Activated CD4-positive, alpha-beta T cell treated with anti-CD3 and anti-CD28 coated beads, Interleukin-2, Interleukin-4, amounts not matched to agents 100 ng/mL and 50 ng/mL, durations not matched to agents 16 hours and 8 hours (primary cell): ENCODE results near the gene FGF14.

Source experiments
- DNase-seq: peaks from one replicate; pipeline ENCODE4 v3.0.0-alpha.2; 2020; ENCODE audit warnings: low spot score

FGF14 gene

GRCh38 chr13:101728021-101728420 is 673.8 kb downstream of the FGF14 start:
- no peak for DNase-seq

- no peak for DNase-seq
Measured at GRCh38 chr13:101727118-101727517, 674.7 kb downstream of the FGF14 start.

GRCh38 chr13:101726681-101727080 is 675.2 kb downstream of the FGF14 start:
- no peak for DNase-seq

DNA sequence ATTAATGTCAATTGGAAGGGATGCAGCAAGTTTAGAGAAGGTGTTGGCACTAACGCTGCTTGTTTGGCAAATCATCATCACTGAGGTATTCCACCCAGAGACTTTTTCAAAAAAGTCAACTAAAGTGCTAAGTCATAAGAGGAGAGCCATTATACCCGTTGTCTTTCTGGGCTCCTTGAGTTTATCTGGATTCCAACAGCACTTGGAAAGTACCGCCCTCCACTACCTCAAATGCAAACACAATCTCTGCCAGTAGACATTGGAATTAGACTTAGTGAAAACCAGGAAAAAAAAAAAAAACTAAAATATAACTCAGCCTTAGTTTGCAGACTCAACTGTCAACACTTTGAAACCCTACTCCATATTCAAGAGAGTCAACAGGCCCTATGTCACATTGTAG is 683.4 kb downstream of the FGF14 start:
- no peak for DNase-seq

DNA sequence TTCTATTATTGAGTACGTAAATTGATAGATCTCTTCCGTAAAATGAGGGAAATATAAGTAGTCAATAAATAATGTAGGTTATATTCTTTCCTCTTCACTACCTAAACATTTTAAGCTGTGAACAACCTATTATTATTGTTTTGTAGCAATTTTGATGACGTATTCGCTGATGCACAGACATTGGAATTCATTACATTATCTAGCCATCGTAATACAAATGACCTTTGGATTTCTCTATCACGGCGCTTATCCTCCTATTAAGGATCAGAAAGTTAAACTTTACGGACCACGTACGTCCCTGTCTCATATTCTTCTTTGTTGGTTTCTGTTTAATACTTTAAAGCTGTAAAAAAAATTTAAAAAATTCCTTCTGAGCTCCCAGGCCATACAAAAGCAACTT is 684.5 kb downstream of the FGF14 start:
- no peak for DNase-seq

- DNase-seq: no peak
Measured at GRCh38 chr13:101714195-101714594, 687.7 kb downstream of the FGF14 start.

DNA sequence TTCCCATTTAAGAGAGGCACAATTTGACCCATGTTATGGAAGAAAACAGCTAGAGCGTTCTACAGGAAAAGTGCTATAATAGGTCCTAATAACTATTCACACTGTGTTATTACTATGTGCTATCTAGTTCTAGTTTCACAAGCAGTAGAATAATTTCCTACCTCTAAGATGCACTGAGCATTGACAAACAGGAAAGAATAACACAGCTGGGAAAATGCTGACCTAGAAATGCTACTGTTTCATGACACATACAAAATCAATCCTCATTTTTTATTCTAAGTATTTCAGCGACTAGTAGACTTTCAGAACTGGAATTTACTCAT is 689.9 kb downstream of the FGF14 start:
- DNase-seq: no peak

DNA sequence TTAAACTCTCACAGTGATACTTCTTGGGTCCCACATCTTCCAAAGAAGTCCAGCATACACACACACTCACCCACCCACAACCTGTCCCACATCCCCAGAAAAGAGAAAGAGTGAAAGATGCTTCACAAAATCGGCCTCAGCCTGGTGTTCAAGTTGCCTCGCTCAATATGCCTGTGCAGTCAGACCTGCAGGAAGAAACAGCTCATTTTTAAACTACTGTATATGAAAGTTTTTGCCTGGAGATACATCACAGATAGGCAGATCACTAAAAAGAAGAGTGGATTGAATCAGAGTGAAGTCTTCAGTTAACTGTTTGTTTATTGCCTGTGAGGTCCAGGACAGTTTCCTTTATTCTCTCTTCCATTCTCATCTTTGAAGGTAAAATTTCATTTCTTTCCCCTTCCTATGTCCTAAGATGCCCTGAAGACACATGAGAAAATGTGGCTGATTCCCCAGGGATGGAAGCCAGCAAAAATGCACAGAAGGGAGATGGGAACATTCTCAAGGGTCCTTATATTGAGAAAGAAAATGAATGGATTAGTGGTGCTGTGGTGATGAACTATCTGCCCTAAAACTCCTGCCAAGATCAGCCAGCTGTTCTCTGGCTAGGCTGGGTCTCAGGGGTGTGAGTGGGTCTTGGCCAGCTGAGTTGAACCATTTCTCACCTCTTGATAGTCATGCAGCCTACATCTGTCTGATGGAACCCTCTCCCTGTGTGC is 690.4 kb downstream of the FGF14 start:
- no peak for DNase-seq

DNA sequence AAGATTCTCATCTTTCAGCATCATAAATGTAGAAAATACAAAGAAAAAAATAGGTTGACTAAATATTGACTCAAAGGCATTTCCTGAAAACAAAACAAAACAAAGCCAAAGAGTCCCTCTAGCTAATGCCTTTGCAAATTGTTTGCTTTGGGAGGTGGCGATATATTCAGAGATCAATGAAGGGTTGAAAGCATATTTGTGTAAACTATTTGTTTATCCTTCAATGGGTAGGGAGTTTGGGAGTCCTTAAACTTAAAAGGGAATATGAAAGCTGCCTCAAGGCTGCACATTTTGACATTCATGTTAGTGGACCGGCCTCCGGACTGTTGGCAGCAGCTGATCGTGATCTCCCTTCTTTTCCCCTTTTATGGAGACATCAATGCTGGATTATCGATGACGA is 691.9 kb downstream of the FGF14 start:
- DNase-seq: no peak

GRCh38 chr13:101708115-101708514 is 693.7 kb downstream of the FGF14 start:
- DNase-seq: no peak

GRCh38 chr13:101707659-101708058 is 694.2 kb downstream of the FGF14 start:
- DNase-seq: no peak

DNA sequence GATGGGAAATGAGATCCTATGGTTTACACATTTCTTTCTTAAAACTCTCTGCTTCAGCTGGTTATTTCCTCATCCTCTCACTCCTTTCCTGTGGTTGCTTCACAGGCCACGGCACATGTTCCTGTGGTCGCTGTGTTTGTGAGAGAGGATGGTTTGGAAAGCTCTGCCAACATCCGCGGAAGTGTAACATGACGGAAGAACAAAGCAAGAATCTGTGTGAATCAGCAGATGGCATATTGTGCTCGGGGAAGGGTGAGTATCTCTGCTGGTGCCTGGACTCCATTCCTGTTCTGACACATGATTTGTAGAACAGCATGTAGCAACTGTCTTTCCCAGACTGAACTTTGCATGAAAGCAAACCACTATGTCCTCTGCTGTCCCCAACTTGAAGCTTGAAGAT is 695.2 kb downstream of the FGF14 start:
- DNase-seq: peak; percentile 6

DNA sequence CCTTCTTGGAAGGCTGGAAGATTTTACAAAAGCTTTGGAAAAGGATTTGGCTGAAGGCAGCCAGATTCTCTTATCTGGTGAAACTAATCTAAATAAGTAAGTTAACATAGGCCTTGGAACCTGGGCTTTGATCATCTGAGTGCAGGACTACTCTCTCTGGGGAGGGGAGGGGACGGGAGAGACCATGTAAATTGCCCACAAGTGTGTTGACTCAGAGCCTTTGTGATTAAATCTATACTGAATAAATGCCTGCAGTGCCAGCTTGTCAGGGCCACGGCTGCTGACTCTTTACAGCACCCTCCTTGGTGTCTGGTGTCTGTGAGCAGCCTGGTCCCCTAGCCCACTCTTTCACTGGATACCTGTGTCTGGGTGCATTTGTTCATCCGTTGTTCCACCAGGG is 698.0 kb downstream of the FGF14 start:
- no peak for DNase-seq

- no peak for DNase-seq
Measured at GRCh38 chr13:101703081-101703480, 698.8 kb downstream of the FGF14 start.

- DNase-seq: no peak
Measured at GRCh38 chr13:101700598-101700997, 701.2 kb downstream of the FGF14 start.

GRCh38 chr13:101698400-101698799 is 703.4 kb downstream of the FGF14 start:
- DNase-seq: no peak

DNA sequence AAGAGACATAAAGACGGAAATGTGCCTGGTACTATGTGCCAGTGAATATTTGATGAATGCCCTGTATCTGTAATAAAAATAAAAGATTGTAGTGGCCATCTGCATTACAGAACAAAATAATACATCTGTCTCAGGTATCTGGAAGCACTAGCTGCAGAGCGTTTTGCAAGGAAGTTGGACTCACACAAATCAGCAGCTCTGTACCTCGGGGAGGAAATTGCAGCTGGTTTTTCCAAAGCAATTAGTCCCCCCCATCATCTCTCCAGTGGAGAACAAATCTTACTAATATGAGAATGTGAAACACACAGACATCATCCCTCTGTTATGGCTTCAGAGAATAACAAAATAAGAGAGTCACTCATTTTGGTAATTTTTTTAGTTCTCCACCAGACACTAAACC is 704.1 kb downstream of the FGF14 start:
- DNase-seq: no peak

- no peak for DNase-seq
Measured at GRCh38 chr13:101695870-101696516, 705.9 kb downstream of the FGF14 start.

DNA sequence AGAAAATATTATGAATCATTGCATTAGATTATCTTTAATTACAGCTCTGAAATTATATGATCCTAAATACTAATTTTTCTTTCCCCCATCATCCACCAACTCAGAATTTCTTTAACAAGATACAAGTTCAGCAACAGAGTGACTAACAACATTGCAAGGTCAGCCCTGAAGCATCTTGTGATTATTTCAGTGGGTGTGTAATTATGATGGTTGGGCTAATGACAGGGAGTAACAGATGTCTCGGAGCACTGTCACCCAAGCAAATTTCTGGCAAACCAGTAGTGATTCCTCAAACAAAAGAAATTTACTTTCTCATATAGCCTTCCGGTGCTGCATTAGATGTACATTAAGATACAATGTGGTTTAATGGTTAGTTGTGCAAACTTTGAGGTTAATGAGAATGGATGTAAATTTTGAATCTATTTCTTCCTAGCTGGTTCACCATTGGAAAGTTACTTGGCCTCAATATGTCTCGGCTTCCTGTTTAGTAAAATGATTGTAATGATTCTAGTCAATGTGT is 710.4 kb downstream of the FGF14 start:
- no peak for DNase-seq

DNA sequence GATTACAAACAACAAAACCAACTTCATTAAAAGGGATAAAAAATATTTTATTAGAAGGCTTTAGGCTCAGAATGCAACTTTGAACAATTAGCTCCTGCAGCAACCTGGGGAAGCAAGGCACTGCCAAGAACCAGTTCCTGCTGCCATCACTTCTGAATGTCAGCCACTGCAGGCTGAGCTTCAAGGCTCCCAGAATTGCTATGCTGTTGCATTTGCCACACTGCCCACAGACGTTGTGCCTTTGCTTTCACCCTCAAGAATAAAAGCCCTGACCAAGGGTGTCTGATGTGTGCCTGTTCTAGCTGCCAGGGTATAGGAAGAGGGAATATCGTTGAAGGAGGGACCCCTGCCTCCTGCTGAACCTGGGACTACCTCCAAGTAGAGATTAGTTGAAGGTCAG is 711.0 kb downstream of the FGF14 start:
- DNase-seq: no peak

- DNase-seq: no peak
Measured at GRCh38 chr13:101686003-101686402, 715.8 kb downstream of the FGF14 start.

GRCh38 chr13:101681834-101682233 is 720.0 kb downstream of the FGF14 start:
- no peak for DNase-seq

GRCh38 chr13:101673360-101674105 is 728.3 kb downstream of the FGF14 start:
- no peak for DNase-seq
